Esophagus squamous epithelium (tissue), 4 donors: ENCODE data around the gene PHC3.

Source experiments
- CTCF ChIP-seq, 6 experiments: fragments of 450-650 bp in 4 of 6; fragments of 200-600 bp in 2 of 6; sonication (generic) in 2 of 6; IDR thresholded peaks; one replicate each; pipeline ENCODE4 v1.5.1; 2016 to 2019; ENCODE audit warnings: antibody characterized with exemption in 6 of 6, mild to moderate bottlenecking in 4 of 6, moderate library complexity in 4 of 6
- POLR2A ChIP-seq, 4 donors: fragments of 450-650 bp; IDR thresholded peaks; one replicate each; pipeline ENCODE4 v1.6.1; 2017; ENCODE audit warnings: antibody characterized with exemption in 4 of 4, mild to moderate bottlenecking in 4 of 4, moderate library complexity in 3 of 4

DNA sequence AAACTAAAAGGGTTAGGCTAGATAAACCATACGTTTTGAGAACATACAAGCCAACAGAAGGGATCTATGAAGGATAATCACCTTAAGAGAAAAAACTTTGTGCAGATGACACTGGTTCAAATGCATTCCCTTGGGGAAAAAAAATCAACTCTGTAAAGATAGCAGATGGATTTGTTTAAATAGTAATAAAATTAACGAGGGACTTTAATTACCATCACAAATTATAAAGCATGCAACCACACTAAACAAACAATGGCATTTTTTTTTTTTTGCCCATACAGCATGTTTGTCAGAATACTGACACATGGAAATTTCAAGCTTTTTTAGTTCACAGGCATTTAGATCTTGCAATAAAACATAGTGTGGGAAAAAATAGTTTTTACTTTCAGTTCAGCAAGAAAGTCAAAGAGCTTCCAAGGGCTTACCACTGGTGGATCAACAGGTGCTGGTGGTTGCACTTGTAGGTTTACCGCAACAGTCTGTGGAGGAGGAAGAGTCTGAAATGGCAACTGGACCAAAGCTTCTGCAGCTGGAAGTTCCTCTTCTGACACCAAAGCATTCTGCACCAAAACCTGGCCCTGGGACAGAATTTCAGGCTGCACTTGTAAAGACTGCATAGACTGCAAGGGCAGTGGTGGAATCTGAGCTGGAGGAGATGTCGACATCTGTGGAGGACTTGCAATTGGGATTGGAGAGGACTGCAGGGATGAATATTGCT lies 53.1 kb downstream of the PHC3 start:
- TF ChIP-seq CTCF (IDR thresholded peaks at IDR 0.05) (no peak), POLR2A (IDR thresholded peaks at IDR 0.05) (no peak)
